H1 (cell line): ENCODE measurements around the gene SP9. TPM values are rescaled to one million over a fixed set of nuclear protein-coding genes. Genes with fewer than 3 reads are reported as not detected.

Source experiments
- CHD1 ChIP-seq: IDR thresholded peaks from 2 replicates; pipeline ENCODE4 v1.6.1; 2012; ENCODE audit warnings: low read depth, low read length, improper control_type of control experiment
- HDAC6 ChIP-seq: IDR thresholded peaks from one replicate; pipeline ENCODE4 v1.7.1; 2012; ENCODE audit warnings: low read depth, mild to moderate bottlenecking, inconsistent platforms, low read length, moderate library complexity
- MAFK ChIP-seq: IDR thresholded peaks from 2 replicates; pipeline ENCODE4 v1.6.1; 2012; ENCODE audit warnings: low read depth, mild to moderate bottlenecking, improper control_type of control experiment, low read length
- RFX5 ChIP-seq: IDR thresholded peaks from 2 replicates; pipeline ENCODE4 v1.6.1; 2011; ENCODE audit warnings: low read depth, low read length, improper control_type of control experiment, borderline replicate concordance
- RXRA ChIP-seq: IDR thresholded peaks from 2 replicates; pipeline ENCODE4 v1.6.1; 2011; ENCODE audit warnings: low read depth, mild to moderate bottlenecking, low read length, moderate library complexity; ENCODE audit not compliant: insufficient read depth
- polyA plus RNA-seq, 7 experiments: library from polyadenylated mRNA; depleted of rRNA in 3 of 7; stranded (reverse) in 5 of 7; unstranded in 2 of 7; fragments of >200 nt in 5 of 7; fragments of 200-250 nt in 2 of 7; gene quantifications; 1 replicate in 5 of 7; 2 replicates in 1 of 7; 4 replicates in 1 of 7; pipeline versions ENCODE4 v1.2.1 to v1.2.3, GENCODE V29; 2011 to 2013; ENCODE audit warnings: missing spikeins in 2 of 7, mixed read lengths in 2 of 7
- total RNA-seq: library from RNA; stranded (reverse); fragmentation: NEBNext Ultra II Directional; extraction: Animal tissue kit (Norgen Biotek cat#: 25700); gene quantifications from 2 replicates; pipeline ENCODE4 v1.2.1, GENCODE V29; 2021
- TF ChIP-seq, protein P1 (sequence below), 3 experiments: IDR thresholded peaks; 1 replicate in 2 of 3; 2 replicates in 1 of 3; pipeline versions ENCODE4 v1.5.1 to v1.6.1; 2011; ENCODE audit warnings: low read length in 3 of 3, mild to moderate bottlenecking in 3 of 3, inconsistent platforms in 2 of 3, low read depth in 1 of 3, moderate library complexity in 1 of 3; ENCODE audit not compliant: insufficient read depth in 1 of 3; ENCODE audit errors: control extremely low read depth in 1 of 3

The SP9 gene
- total and polyA plus RNA-seq, 2 of the 8 experiments (the other 6 are each of a cell fraction or from before 2014, with no cell fraction given): 0.03 to 0.11 TPM

GRCh38 chr2:174331595-174332216, 3.0 kb upstream of the SP9 start (continued):
- TF ChIP-seq, protein P1, sequence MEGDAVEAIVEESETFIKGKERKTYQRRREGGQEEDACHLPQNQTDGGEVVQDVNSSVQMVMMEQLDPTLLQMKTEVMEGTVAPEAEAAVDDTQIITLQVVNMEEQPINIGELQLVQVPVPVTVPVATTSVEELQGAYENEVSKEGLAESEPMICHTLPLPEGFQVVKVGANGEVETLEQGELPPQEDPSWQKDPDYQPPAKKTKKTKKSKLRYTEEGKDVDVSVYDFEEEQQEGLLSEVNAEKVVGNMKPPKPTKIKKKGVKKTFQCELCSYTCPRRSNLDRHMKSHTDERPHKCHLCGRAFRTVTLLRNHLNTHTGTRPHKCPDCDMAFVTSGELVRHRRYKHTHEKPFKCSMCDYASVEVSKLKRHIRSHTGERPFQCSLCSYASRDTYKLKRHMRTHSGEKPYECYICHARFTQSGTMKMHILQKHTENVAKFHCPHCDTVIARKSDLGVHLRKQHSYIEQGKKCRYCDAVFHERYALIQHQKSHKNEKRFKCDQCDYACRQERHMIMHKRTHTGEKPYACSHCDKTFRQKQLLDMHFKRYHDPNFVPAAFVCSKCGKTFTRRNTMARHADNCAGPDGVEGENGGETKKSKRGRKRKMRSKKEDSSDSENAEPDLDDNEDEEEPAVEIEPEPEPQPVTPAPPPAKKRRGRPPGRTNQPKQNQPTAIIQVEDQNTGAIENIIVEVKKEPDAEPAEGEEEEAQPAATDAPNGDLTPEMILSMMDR (IDR thresholded peaks at IDR 0.05; ENCODE audit: control extremely low read depth in 1 of 3, insufficient read depth in 1 of 3, low read depth in 1 of 3, low read length in 3 of 3): no peak
- no peak for TF ChIP-seq RXRA
- TF ChIP-seq CHD1: no peak
- no peak for TF ChIP-seq HDAC6
- TF ChIP-seq MAFK: no peak
- TF ChIP-seq RFX5: no peak
- TF ChIP-seq, all 59 proteins: peak for 0
